OCI-LY7 (cell line): ENCODE results near the gene MTG2. TPM values are rescaled to one million over a fixed set of nuclear protein-coding genes. Genes with fewer than 3 reads are reported as not detected.

Experiments
- BruUV-seq: library from RNA; stranded (reverse); fragments of 400-500 nt; replicated peaks from 2 replicates; lab custom pipeline; 2021; lab: Mats Ljungman, UMichigan
- CTCF ChIA-PET: fragments of 300-600 bp; sonication (Branson Sonifier 250); formaldehyde crosslinking; loops from one replicate; lab custom pipeline; 2022; ENCODE audit warnings: antibody characterized with exemption; ENCODE audit not compliant: unreplicated experiment; lab: Charles Lee
- POLR2A ChIA-PET: fragments of 300-600 bp; sonication (Branson Sonifier 250); formaldehyde crosslinking; loops from one replicate; lab custom pipeline; 2022; ENCODE audit warnings: antibody characterized with exemption; lab: Charles Lee
- DNase-seq: peaks from one replicate; pipeline ENCODE4 v3.0.0-alpha.2; 2015; ENCODE audit warnings: low spot score
- H2AFZ ChIP-seq: fragments of 200-600 bp; sonication (generic), shearing (Covaris generic); 2 replicates; pipeline ENCODE4 v1.6.1; 2014; ENCODE audit warnings: mild to moderate bottlenecking, antibody characterized with exemption, low read length, moderate library complexity
- H3K27ac ChIP-seq: fragments of 200-600 bp; sonication (generic); 2 replicates; pipeline ENCODE4 v1.5.1; 2014; ENCODE audit warnings: mixed run types, low read depth, mild to moderate bottlenecking, moderate library complexity, low read length, inconsistent platforms; ENCODE audit not compliant: poor library complexity, severe bottlenecking
- H3K36me3 ChIP-seq: fragments of 200-600 bp; sonication (generic); 2 replicates; pipeline ENCODE4 v1.6.1; 2014; ENCODE audit warnings: mild to moderate bottlenecking, antibody characterized with exemption, low read length, moderate library complexity, mixed read lengths; ENCODE audit not compliant: insufficient read depth
- H3K4me1 ChIP-seq: fragments of 200-600 bp; sonication (generic); 2 replicates; pipeline ENCODE4 v1.5.1; 2014; ENCODE audit warnings: mild to moderate bottlenecking, low read length; ENCODE audit not compliant: insufficient read depth, poor library complexity, severe bottlenecking
- H3K4me2 ChIP-seq: fragments of 200-600 bp; sonication (generic); 2 replicates; pipeline ENCODE4 v1.6.1; 2014; ENCODE audit warnings: mild to moderate bottlenecking, low read length
- H3K4me3 ChIP-seq: fragments of 200-600 bp; sonication (generic); 2 replicates; pipeline ENCODE4 v1.5.1; 2014; ENCODE audit warnings: mild to moderate bottlenecking, low read depth, low read length; ENCODE audit not compliant: poor library complexity, severe bottlenecking
- H3K79me2 ChIP-seq: fragments of 200-600 bp; sonication (generic); 2 replicates; pipeline ENCODE4 v1.6.1; 2016; ENCODE audit warnings: low read depth, mild to moderate bottlenecking, low read length, moderate library complexity, mixed read lengths; ENCODE audit not compliant: insufficient read depth
- H3K9me2 ChIP-seq: fragments of 200-600 bp; sonication (generic); 2 replicates; pipeline ENCODE4 v1.6.1; 2016; ENCODE audit warnings: mild to moderate bottlenecking, low read length, mixed read lengths; ENCODE audit not compliant: insufficient read depth
- H3K9me3 ChIP-seq: fragments of 200-600 bp; sonication (generic); 2 replicates; pipeline ENCODE4 v1.6.1; 2014; ENCODE audit warnings: mild to moderate bottlenecking, mixed run types, low read length, mixed read lengths
- H4K20me1 ChIP-seq: fragments of 200-600 bp; sonication (generic); 2 replicates; pipeline ENCODE4 v1.6.1; 2014; ENCODE audit warnings: mild to moderate bottlenecking, antibody characterized with exemption, low read length, moderate library complexity, mixed read lengths; ENCODE audit not compliant: insufficient read depth
- CTCF ChIP-seq: fragments of 200-600 bp; sonication (generic); conservative IDR thresholded peaks from 2 replicates; pipeline ENCODE4 v1.5.1; 2014; ENCODE audit warnings: mild to moderate bottlenecking, antibody characterized with exemption, low read length, moderate library complexity, mixed read lengths
- EZH2phosphoT487 ChIP-seq: fragments of 200-600 bp; sonication (generic); IDR thresholded peaks from 2 replicates; pipeline ENCODE4 v1.6.1; 2018; ENCODE audit warnings: low read depth, borderline replicate concordance, mild to moderate bottlenecking, mixed run types, antibody characterized with exemption, low read length, moderate library complexity, mixed read lengths
- intact Hi-C: fragments of 100-400 bp; cut with micrococcal nuclease; formaldehyde crosslinking; loops from one replicate; pipeline ENCODE4 v1.10.0; 2022; ENCODE audit not compliant: unreplicated experiment
- total RNA-seq, 2 experiments: library from RNA; depleted of rRNA in 1 of 2; stranded (reverse); fragments of >200 nt in 1 of 2; shearing (Covaris generic) in 1 of 2; gene quantifications; 2 replicates each; pipeline ENCODE4 v1.2.3, GENCODE V29; 2014 to 2022

Gene MTG2
- total RNA-seq, 2 experiments from 2014 or later = 24.1 to 37.5 TPM

DNA sequence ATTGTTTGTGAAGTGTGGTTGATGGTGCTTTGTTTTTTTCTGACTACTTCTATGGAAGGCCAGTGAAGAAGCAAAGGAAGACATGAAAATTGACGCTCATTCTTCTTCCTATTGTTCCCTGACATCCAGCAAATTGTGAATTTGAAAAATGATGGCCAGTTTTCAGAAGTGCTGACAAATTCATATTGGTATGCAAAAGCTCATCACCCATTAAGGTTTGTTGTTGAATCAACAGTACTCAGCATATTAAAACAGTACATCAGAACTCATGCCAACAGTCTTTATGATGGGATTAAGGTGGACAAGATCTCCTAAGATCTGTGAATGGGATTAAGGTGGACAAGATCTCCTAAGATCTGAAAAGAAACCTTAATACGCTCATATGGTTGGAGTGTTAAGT, 1.0 kb upstream of the MTG2 start:
- peak overlapping the region; percentile 62; the same call in 1 of the 2 replicates for H2AFZ ChIP-seq
- H3K9me3 ChIP-seq = no peaks in the 10 kb centered on the region
- DNase-seq = no peak
- TF ChIP-seq EZH2phosphoT487 (no peak), CTCF (no peak)
- H3K79me2 ChIP-seq = peaks cover 32% of the 10 kb centered on the region
- no peaks in the 10 kb centered on the region for H3K36me3 ChIP-seq
- H3K4me3 ChIP-seq = peak overlapping the region; percentile 91
- peaks cover 18% of the 10 kb centered on the region for H3K4me1 ChIP-seq
- intact Hi-C loops = loop anchor here (1.0 kb wide), 1 partner anchor 39 kb away; the partner anchor contains the start of genes PSMA7 and SS18L1
- ChIA-PET CTCF (no interaction called here), POLR2A (no interaction called here)
- H3K9me2 ChIP-seq = no peaks in the 10 kb centered on the region
- H4K20me1 ChIP-seq = no peaks in the 10 kb centered on the region
- BruUV-seq = TSS peak; percentile 91
- H3K4me2 ChIP-seq = peak overlapping the region; percentile 93
- H3K27ac ChIP-seq = peak overlapping the region; percentile 83

DNA sequence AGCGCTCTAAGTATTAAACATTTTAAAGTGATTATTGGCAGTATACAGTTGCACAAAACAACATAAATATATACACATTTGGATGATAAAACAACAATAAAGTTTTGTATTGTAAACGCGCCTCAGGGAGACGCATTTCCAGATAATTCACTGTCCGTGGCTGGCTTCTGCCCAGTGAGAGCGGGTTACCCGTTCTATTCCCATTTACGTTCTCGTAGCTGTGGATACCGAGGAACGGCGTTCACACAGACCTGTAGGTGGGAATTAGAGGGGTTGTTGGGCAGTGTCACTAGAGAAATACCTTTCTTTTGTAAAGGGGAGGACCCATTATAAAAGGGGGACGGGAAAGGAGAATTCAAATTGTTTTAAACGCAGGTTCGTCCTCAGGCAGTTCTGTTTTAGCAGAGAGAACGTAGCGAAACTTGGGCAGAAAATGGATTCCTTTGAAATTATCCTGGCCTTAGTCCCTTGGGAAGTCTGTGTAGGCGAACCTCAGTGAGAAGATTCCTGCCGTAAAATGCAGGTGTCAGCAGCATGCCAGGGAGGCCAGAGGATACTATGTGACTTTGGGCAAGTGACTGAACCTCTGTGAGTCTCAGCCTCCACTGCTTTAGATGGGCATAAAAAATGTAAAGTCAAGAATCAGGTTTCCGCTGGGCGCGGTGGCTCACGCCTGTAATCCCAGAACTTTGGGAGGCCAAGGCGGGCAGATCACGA, 756 bp downstream of the MTG2 start:
- POLR2A ChIA-PET = no interaction called here
- CTCF ChIA-PET = no interaction called here
- Histone ChIP-seq H3K79me2 (peaks cover 50% of the 10 kb centered on the region), H3K36me3 (no peaks in the 10 kb centered on the region), H3K4me3 (peak overlapping the region; percentile 91), H3K4me2 (peak overlapping the region; percentile 100), H4K20me1 (no peaks in the 10 kb centered on the region), H3K9me3 (no peaks in the 10 kb centered on the region), H3K27ac (peak overlapping the region; percentile 83), H3K4me1 (peaks cover 22% of the 10 kb centered on the region), H2AFZ (peak overlapping the region; percentile 35; the same call in 1 of the 2 replicates), H3K9me2 (no peaks in the 10 kb centered on the region)
- TF ChIP-seq CTCF = no peak
- no peak for TF ChIP-seq EZH2phosphoT487
- BruUV-seq = no TSS peak
- intact Hi-C loops = no loop called here
- no peak for DNase-seq

DNA sequence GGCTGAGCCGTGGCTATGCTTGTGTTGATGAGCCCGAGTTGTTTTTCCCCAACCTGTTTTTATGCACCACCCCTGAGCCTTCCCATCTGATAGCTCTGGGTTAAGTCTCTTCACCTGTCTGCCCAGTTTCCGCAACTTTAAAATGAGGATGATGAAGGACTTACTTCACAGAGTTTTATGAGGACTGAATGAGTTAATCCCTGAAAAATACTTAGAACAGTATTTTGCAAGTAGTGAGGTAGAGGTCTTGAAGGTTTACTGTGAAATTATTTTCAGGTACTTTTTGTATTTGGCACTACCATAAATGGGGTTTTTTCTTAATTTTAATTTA, 3.2 kb downstream of the MTG2 start:
- H3K27ac ChIP-seq = no peak overlapping the region
- no peaks in the 10 kb centered on the region for H3K9me3 ChIP-seq
- peaks cover 28% of the 10 kb centered on the region for H3K4me1 ChIP-seq
- H3K4me3 ChIP-seq = no peak overlapping the region
- peaks cover 56% of the 10 kb centered on the region for H3K79me2 ChIP-seq
- no peak overlapping the region for H2AFZ ChIP-seq
- BruUV-seq = no TSS peak
- DNase-seq = no peak
- intact Hi-C loops = no loop called here
- peaks cover 22% of the 10 kb centered on the region for H3K36me3 ChIP-seq
- H3K4me2 ChIP-seq = peak overlapping the region; percentile 53; the same call in 1 of the 2 replicates
- no peaks in the 10 kb centered on the region for H3K9me2 ChIP-seq
- no peaks in the 10 kb centered on the region for H4K20me1 ChIP-seq
- CTCF ChIA-PET = no interaction called here
- POLR2A ChIA-PET = interaction anchor here (1.2 kb wide), 1 partner anchor 50 kb away, joined by 3 read pairs; no protein-coding TSS in a partner anchor
- TF ChIP-seq CTCF (no peak), EZH2phosphoT487 (no peak)
